HG03571 (cell line): ENCODE results near the gene PATZ1.
"Not testable (repeated sequence)": the region's sequence is repeated elsewhere in the genome, so short reads cannot be mapped to it uniquely, and the experiment has no call there.

ENCODE experiments used
- ATAC-seq: cut with Tn5 transposase; IDR thresholded peaks from one replicate; pipeline ENCODE4 v1.9.1; 2021; ENCODE audit not compliant: unreplicated experiment

PATZ1 gene

DNA sequence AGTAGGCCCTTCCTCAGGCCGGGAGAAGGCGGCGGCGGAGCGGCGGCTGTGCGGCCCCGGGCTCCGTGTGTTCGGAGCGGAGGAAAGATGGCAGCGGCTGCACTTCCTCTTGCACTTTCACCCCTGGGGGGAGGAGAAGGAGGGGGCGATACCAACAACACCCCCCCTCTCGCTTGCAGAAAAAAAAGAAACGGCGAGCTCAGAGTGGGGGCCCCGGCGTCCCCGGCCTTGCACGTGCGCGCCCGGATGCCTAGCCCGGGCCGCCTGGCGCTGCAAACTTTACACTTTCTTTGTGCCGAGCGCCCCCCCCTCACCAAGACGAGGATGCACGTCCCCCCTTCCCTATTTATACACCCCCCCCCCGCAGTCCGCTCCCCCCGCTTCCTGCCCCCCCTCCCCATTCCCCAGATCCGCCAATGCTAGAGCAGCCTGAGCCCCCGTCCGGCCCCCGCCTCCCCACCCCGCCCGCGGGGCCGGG is at the start of gene PATZ1:
Gene PATZ1 (minus strand): TSS at position 92 of the 478 bp plus-strand sequence. CDS start 744 bp downstream, outside the sequence.
- no peak for ATAC-seq

GRCh38 chr22:31394326-31394725 is 48.2 kb upstream of the PATZ1 start:
- ATAC-seq, result no peak

GRCh38 chr22:31393893-31394292 is 47.7 kb upstream of the PATZ1 start:
- no peak for ATAC-seq

- not testable (repeated sequence) for ATAC-seq
Observed at GRCh38 chr22:31378651-31379050, 32.5 kb upstream of the PATZ1 start.

- ATAC-seq, result no peak
Observed at GRCh38 chr22:31378123-31378522, 32.0 kb upstream of the PATZ1 start.

GRCh38 chr22:31377612-31378011 is 31.5 kb upstream of the PATZ1 start:
- no peak for ATAC-seq

- ATAC-seq, result no peak
Observed at GRCh38 chr22:31367426-31367825, 21.3 kb upstream of the PATZ1 start.

DNA sequence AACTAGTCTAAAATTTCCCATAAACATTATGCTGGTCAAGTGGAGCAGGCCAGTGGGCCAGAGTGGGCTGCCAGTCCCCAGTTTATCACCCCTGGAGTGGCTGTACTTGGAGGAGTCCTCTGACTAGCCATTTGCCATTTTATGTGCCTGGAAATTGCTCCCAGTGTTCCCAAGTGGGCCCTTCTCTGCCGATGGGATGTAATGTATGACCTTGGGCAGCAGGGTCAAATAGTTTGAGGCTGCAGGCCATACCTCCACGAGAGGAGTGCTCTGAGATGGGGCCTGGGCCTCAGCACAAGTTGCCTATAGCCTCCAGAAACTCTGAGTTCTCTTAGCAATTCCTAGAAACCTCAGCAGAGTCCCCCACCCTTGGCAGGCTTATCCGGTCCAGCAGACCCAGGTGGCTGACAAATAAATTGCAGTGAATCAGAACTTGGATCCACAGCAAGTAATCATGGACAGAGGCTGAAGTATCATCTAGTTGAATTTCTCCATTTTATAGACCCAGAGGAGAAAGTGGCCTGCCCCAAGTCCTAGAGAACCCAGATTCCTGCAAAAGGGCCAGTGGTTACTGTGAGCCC is 17.8 kb upstream of the PATZ1 start:
- ATAC-seq, result no peak

- ATAC-seq, result no peak
Observed at GRCh38 chr22:31361743-31362142, 15.6 kb upstream of the PATZ1 start.

- ATAC-seq, result no peak
Observed at GRCh38 chr22:31360029-31360428, 13.9 kb upstream of the PATZ1 start.

DNA sequence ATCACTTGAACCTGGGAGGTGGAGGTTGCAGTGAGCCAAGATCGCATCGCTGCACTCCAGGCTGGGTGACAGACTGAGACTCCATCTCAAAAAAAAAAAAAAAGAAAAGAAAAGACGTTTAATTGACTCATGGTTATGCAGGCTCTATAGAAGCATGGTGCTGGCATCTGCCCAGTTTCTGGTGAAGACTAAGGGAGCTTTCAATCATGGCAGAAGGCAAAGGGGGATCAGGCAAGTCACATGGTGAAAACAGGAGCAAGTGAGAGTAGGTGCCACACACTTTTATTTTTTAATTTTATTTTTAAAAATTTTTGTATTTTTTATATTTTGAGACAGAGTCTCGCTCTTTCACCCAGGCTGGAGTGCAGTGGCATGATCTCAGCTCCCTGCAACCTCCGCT is 8.4 kb upstream of the PATZ1 start:
- ATAC-seq, result no peak

- no peak for ATAC-seq
Observed at GRCh38 chr22:31350410-31350863, 4.3 kb upstream of the PATZ1 start.

DNA sequence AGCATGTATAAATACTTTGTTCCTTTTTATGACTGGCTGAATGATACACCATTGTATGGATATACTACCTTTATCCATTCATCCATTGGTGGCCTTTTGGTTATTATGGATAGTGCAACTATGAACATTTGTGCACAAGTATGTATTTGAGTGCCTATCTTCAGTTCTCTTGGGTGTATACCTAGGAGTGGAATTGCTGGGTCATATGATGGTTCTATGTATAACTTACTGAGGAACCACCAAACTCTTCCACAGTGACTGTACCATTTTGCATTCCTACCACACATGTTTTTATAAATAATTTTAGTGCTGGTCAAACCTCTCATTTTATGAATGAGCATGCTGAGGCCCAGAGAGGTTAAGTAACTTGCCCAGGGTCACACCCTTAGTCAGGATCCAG is 3.8 kb upstream of the PATZ1 start:
- ATAC-seq, result no peak

DNA sequence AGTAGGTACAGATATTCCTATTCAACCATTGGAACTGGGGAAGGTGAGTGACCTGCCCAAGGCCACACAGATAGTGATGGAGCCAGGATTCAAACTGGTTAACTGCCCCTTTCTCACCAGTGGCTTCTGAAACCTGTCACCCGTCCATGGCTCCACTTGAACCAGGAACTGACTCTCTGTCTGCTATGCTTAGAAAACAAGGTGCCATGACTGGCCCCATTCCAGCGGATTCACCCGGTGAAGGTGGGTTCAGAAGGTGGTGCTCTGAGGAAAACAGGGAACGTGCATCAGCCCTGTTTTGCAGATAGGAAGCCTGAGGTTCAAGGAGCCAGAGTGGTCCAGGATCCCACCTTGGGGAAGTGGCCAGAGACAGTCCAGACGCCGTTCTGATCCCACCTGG is 2.6 kb upstream of the PATZ1 start:
- no peak for ATAC-seq

GRCh38 chr22:31348009-31348337 is 1.8 kb upstream of the PATZ1 start:
- not testable (repeated sequence) for ATAC-seq

- no peak for ATAC-seq
Observed at GRCh38 chr22:31347251-31348008, 1.3 kb upstream of the PATZ1 start.

DNA sequence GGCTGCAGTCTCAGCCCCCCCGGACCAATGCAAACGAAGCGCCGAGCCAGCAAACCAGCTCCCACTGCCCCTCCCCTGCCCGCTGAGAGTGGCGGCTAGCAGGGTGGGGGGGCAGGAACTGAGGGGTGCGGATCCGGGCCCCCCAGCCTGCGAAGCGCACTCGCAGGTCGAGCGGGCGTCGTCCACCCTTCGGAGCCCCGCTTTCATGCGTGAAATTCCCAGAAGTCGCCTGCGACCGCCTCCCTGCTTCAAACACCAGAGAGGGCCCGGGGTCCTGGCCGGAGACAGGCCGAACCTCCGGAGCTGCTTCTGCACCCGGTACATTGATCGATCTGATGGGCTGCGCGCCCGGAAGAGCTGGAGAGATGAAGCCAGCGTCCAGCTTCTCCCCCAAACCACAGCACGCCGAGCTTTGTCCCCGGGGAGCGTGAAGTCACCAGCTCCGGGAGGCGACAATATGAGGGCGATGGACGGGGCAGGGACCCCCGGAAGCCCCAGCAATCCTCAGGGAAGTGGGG is 646 bp upstream of the PATZ1 start:
- ATAC-seq, result no peak

- no peak for ATAC-seq
Observed at GRCh38 chr22:31345331-31346254, 553 bp downstream of the PATZ1 start.

- ATAC-seq, result no peak
Observed at GRCh38 chr22:31344578-31345330, 1.4 kb downstream of the PATZ1 start.

GRCh38 chr22:31344256-31344577 is 1.9 kb downstream of the PATZ1 start:
- no peak for ATAC-seq
